ENCODE results near the gene LRP8. TPM values are rescaled to one million over a fixed set of nuclear protein-coding genes. Genes with fewer than 3 reads are reported as not detected.

LRP8 gene
- total RNA-seq, 1 donor from 2014 or later = 15.8 TPM

DNA sequence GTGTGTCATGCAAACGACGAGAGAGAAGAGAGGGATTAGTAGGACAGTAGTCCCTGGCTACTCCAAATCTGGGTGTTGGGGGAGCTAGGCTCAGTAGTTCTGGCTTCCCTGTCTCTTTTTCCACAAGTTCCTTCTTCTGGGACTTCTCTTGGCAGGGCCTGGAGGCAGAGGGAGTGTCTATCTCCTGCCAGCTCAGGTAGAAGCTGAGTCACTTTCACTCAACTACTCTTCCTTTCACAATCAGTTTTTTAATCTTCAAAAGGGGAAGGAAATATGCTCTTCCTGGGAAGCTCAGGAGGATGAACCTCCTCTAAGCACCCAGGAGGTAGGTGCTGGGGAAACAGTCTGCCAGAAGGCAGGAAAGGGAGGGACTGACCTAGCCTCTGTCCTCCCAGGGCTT, 54.3 kb downstream of the LRP8 start:
- H3K27me3 Mint-ChIP-seq (ENCODE audit: unreplicated experiment) = peaks cover 10% of the 10 kb centered on the region
- no peak for DNase-seq (ENCODE audit: low spot score)
- no peaks in the 10 kb centered on the region for H3K4me1 Mint-ChIP-seq (ENCODE audit: unreplicated experiment)
- H3K27ac Mint-ChIP-seq (ENCODE audit: unreplicated experiment) = no peak overlapping the region
- TF ChIP-seq, protein P1, sequence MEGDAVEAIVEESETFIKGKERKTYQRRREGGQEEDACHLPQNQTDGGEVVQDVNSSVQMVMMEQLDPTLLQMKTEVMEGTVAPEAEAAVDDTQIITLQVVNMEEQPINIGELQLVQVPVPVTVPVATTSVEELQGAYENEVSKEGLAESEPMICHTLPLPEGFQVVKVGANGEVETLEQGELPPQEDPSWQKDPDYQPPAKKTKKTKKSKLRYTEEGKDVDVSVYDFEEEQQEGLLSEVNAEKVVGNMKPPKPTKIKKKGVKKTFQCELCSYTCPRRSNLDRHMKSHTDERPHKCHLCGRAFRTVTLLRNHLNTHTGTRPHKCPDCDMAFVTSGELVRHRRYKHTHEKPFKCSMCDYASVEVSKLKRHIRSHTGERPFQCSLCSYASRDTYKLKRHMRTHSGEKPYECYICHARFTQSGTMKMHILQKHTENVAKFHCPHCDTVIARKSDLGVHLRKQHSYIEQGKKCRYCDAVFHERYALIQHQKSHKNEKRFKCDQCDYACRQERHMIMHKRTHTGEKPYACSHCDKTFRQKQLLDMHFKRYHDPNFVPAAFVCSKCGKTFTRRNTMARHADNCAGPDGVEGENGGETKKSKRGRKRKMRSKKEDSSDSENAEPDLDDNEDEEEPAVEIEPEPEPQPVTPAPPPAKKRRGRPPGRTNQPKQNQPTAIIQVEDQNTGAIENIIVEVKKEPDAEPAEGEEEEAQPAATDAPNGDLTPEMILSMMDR (IDR thresholded peaks at IDR 0.05; ENCODE audit: unreplicated experiment) = no peak
- H3K9me3 Mint-ChIP-seq (ENCODE audit: unreplicated experiment) = no peaks in the 10 kb centered on the region
- peaks cover 15% of the 10 kb centered on the region for H3K36me3 Mint-ChIP-seq (ENCODE audit: low read depth, unreplicated experiment)
- H3K4me3 Mint-ChIP-seq (ENCODE audit: unreplicated experiment) = no peak overlapping the region

DNA sequence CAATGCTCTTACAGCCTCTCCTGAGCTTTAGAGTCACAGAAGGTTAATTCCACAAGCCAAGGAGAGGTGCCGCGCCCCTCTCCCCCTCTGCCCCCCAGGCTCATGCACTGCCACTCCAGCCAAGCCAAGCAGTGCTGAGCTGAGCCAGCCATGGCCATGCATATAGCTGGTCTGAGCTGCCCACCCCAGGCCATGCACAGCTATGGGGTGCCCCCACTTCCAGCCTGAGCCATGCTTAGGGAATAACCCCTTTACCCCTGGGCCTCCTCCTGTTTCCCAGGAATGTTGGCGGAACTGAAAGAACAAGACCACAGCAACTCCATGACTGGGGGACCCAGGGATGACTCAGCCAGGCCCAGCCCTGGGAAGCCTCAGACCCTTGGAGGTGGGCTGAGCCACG, 55.5 kb downstream of the LRP8 start:
- no peak overlapping the region for H3K4me3 Mint-ChIP-seq (ENCODE audit: unreplicated experiment)
- H3K27me3 Mint-ChIP-seq (ENCODE audit: unreplicated experiment) = peaks cover 6% of the 10 kb centered on the region
- peaks cover 11% of the 10 kb centered on the region for H3K36me3 Mint-ChIP-seq (ENCODE audit: low read depth, unreplicated experiment)
- no peak for DNase-seq (ENCODE audit: low spot score)
- no peaks in the 10 kb centered on the region for H3K9me3 Mint-ChIP-seq (ENCODE audit: unreplicated experiment)
- no peak overlapping the region for H3K27ac Mint-ChIP-seq (ENCODE audit: unreplicated experiment)
- no peaks in the 10 kb centered on the region for H3K4me1 Mint-ChIP-seq (ENCODE audit: unreplicated experiment)
- TF ChIP-seq, protein P1 (IDR thresholded peaks at IDR 0.05; ENCODE audit: unreplicated experiment) = no peak

DNA sequence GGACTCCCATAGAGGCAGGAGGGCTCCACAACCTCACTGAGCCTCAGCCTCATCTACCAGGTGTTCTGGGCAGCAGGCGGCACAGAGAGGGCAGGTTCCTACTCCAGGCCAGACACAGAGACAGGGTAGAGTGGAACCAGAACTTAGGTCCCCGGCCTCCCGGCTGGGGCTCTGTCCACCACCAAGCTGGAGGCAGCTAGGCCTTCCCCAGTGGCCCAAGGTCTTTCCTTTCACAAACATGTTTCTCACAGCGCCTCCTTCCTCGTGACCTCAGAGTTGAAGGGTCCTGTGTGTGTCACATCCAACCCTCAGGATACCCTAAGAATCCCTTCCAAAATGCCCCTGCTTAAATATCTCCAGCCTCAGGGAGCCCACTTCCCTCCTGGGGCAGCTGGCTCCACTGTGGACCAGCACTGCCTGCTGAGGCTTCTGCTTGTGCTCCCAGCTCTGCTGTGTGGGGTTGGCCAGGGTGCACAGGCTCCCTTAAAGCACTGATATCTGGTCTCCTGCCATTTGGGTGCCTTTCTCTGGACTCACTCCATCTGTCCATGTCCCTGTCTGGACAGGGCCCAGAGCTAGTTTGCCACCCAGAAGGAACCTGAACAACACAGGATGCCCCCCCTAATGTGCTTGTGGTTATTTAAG, 56.3 kb downstream of the LRP8 start:
- DNase-seq (ENCODE audit: low spot score) = no peak
- Mint-ChIP-seq H3K4me3 (ENCODE audit: unreplicated experiment) (no peak overlapping the region), H3K9me3 (ENCODE audit: unreplicated experiment) (no peaks in the 10 kb centered on the region), H3K27ac (ENCODE audit: unreplicated experiment) (no peak overlapping the region), H3K4me1 (ENCODE audit: unreplicated experiment) (no peaks in the 10 kb centered on the region), H3K27me3 (ENCODE audit: unreplicated experiment) (peaks cover 6% of the 10 kb centered on the region), H3K36me3 (ENCODE audit: low read depth, unreplicated experiment) (peaks cover 11% of the 10 kb centered on the region)
- TF ChIP-seq, protein P1 (IDR thresholded peaks at IDR 0.05; ENCODE audit: unreplicated experiment) = no peak

DNA sequence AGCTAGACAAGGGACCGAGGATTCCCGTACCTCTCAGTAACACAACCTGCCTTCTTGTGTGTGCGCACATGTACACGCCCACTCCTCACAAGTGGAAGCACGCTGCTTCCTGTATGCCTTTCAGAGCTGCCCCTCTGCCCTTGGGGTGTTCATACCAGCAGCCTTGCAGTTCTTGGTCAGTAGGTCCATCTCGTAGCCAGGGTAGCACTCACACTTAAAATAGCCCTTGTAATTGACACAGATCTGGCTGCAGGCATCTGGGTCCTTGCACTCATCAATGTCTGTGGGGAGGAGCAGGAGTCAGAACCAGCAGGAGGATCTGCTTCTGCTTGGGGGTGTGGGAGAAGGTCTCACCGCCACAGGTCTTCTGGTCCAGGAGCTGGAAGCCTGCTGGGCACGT, 57.0 kb downstream of the LRP8 start:
- Mint-ChIP-seq H3K27me3 (ENCODE audit: unreplicated experiment) (peaks cover 6% of the 10 kb centered on the region), H3K9me3 (ENCODE audit: unreplicated experiment) (no peaks in the 10 kb centered on the region), H3K36me3 (ENCODE audit: low read depth, unreplicated experiment) (peaks cover 11% of the 10 kb centered on the region), H3K4me3 (ENCODE audit: unreplicated experiment) (no peak overlapping the region), H3K27ac (ENCODE audit: unreplicated experiment) (no peak overlapping the region), H3K4me1 (ENCODE audit: unreplicated experiment) (no peaks in the 10 kb centered on the region)
- TF ChIP-seq, protein P1 (IDR thresholded peaks at IDR 0.05; ENCODE audit: unreplicated experiment) = no peak
- no peak for DNase-seq (ENCODE audit: low spot score)

DNA sequence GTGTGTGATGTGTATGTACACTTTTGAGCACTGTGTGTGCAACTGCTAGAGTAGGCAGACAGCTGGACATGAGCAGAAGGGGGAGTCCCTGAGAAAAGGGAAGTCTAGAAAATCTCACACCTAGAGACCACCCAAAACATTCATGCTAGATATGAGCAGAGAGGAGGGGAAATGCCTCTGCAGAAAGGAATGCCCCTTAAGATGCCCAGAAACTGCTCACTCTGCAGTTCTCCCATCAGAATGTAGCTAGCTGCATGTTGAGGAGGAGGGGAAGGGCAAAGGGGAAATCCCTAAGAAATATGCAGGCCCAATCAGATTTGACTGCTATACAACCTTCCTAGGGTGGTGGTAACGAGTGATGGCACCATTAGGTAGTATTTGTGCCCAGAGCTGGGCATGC, 57.8 kb downstream of the LRP8 start:
- H3K27me3 Mint-ChIP-seq (ENCODE audit: unreplicated experiment) = peaks cover 6% of the 10 kb centered on the region
- no peak for DNase-seq (ENCODE audit: low spot score)
- no peaks in the 10 kb centered on the region for H3K4me1 Mint-ChIP-seq (ENCODE audit: unreplicated experiment)
- no peak overlapping the region for H3K27ac Mint-ChIP-seq (ENCODE audit: unreplicated experiment)
- no peaks in the 10 kb centered on the region for H3K9me3 Mint-ChIP-seq (ENCODE audit: unreplicated experiment)
- H3K4me3 Mint-ChIP-seq (ENCODE audit: unreplicated experiment) = no peak overlapping the region
- peaks cover 17% of the 10 kb centered on the region for H3K36me3 Mint-ChIP-seq (ENCODE audit: low read depth, unreplicated experiment)
- TF ChIP-seq, protein P1 (IDR thresholded peaks at IDR 0.05; ENCODE audit: unreplicated experiment) = no peak

Data from endothelial cell (in vitro differentiated cells).